Spleen (tissue), 7 donors: ENCODE results near the gene ZFYVE28.

Experiments used
- CTCF ChIP-seq, 11 experiments: fragments of 200-600 bp in 7 of 11; fragments of 450-650 bp in 4 of 11; sonication (generic) in 4 of 11; IDR thresholded peaks in 8 of 11; conservative IDR thresholded peaks in 3 of 11; 1 replicate in 7 of 11; 2 replicates in 4 of 11; pipeline versions ENCODE4 v1.4.0 to v1.8.0; 2016 to 2021; ENCODE audit warnings: antibody characterized with exemption in 11 of 11, inconsistent platforms in 4 of 11, mild to moderate bottlenecking in 1 of 11
- POLR2A ChIP-seq, 3 donors: fragments of 450-650 bp; IDR thresholded peaks; one replicate each; pipeline ENCODE4 v1.5.1; 2017; ENCODE audit warnings: antibody characterized with exemption in 3 of 3, mild to moderate bottlenecking in 1 of 3
- POLR2AphosphoS5 ChIP-seq, 3 donors: sonication (generic); formaldehyde crosslinking; IDR thresholded peaks; one replicate each; pipeline ENCODE4 v1.5.1; 2017; ENCODE audit warnings: antibody characterized with exemption in 3 of 3
- donor health status: DM: no; HTN: no; CAD: no; lungs with moderate emphysema.
- donor health status: DM: no; HTN: no; CAD: no.
- donor health status: DM: no; HTN: no; CAD: no.

DNA sequence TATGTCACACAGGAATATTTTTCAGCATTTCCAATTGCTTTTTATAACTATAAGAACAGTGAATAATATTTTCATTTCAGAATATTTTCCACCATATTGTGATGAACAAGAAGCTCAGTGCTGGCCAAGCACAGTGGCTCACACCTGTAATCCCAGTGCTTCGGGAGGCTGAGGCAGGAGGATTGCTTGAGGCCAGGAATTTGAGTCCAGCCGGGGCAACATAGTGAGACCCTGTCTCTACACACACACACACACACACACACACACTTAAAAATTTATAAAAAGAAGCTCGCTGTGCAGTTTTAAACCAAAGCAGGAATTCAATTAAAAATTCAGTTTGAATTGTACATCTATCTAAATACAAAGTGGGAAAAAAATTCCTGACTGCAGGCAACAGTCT is 3.2 kb downstream of the ZFYVE28 start:
- no peak for TF ChIP-seq POLR2A (IDR thresholded peaks at IDR 0.05)
- no peak for TF ChIP-seq CTCF (IDR thresholded peaks at IDR 0.05 in 8 of 11, conservative IDR thresholded peaks at IDR 0.05 in 3 of 11)
- TF ChIP-seq POLR2AphosphoS5 (IDR thresholded peaks at IDR 0.05): no peak
